IPS-15b (cell line): ENCODE data around the gene TSPAN18.

Experiments
- H3K27me3 ChIP-seq: one replicate; pipeline ENCODE4 v1.6.1; 2013; ENCODE audit warnings: low read length; ENCODE audit not compliant: control insufficient read depth, insufficient read depth
- H3K36me3 ChIP-seq: one replicate; pipeline ENCODE4 v1.6.1; 2013; ENCODE audit warnings: low read length; ENCODE audit not compliant: control insufficient read depth, insufficient read depth
- H3K4me1 ChIP-seq: one replicate; pipeline ENCODE4 v1.6.1; 2013; ENCODE audit warnings: mild to moderate bottlenecking, low read length; ENCODE audit not compliant: control insufficient read depth, insufficient read depth
- H3K4me3 ChIP-seq: one replicate; pipeline ENCODE4 v1.5.1; 2013; ENCODE audit warnings: low read depth, low read length
- H3K9ac ChIP-seq: one replicate; pipeline ENCODE4 v1.6.1; 2013; ENCODE audit warnings: low read depth, mild to moderate bottlenecking, low read length
- H3K9me3 ChIP-seq: one replicate; pipeline ENCODE4 v1.6.1; 2013; ENCODE audit warnings: mild to moderate bottlenecking, low read length; ENCODE audit not compliant: control insufficient read depth, insufficient read depth

Gene TSPAN18

DNA sequence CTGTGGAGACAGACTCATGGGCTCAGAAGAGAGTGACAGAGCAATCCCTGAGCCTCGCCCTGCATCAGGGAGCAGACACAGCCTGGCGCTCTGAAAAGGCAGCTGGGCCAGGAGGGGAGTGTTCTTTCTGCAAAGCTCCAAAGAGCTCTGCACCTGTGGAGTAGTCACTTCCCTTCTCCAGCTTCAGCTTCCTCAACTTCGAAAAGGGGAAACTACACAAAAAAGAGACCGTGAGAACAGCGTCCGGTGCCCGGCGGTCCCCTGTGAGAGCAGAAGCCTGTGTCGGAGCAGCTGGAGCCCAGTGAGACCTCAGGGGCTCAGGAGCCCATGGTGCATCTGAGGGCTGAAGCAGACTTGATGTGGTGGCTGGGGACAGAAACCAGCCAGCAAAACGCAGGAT, 188.9 kb downstream of the TSPAN18 start:
- no peak overlapping the region for H3K9ac ChIP-seq
- H3K36me3 ChIP-seq, result no peaks in the 10 kb centered on the region
- H3K27me3 ChIP-seq, result no peaks in the 10 kb centered on the region
- no peak overlapping the region for H3K4me3 ChIP-seq
- H3K4me1 ChIP-seq, result peaks cover 7% of the 10 kb centered on the region
- H3K9me3 ChIP-seq, result no peaks in the 10 kb centered on the region

DNA sequence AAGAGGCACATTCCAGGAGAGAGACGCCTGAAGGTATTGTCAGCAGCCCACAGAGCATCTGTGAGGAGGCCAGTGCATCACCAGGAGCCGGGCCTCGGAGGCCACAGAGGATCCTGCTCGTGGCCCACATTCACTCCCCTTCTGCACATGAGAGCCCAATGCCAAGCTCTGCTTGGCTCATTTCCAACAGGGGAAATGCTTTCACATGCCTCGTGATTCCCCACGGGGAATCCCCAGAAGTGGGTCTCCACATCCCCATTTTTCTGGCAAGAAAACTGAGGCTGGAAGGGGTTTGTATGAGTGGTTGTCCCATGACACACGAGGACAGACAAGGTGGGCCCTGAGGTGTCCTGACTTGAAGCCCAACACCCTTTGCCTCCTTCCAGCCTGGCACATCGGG, 189.6 kb downstream of the TSPAN18 start:
- Histone ChIP-seq H3K36me3 (no peaks in the 10 kb centered on the region), H3K27me3 (no peaks in the 10 kb centered on the region), H3K4me1 (peaks cover 4% of the 10 kb centered on the region), H3K9me3 (no peaks in the 10 kb centered on the region), H3K9ac (no peak overlapping the region), H3K4me3 (no peak overlapping the region)

DNA sequence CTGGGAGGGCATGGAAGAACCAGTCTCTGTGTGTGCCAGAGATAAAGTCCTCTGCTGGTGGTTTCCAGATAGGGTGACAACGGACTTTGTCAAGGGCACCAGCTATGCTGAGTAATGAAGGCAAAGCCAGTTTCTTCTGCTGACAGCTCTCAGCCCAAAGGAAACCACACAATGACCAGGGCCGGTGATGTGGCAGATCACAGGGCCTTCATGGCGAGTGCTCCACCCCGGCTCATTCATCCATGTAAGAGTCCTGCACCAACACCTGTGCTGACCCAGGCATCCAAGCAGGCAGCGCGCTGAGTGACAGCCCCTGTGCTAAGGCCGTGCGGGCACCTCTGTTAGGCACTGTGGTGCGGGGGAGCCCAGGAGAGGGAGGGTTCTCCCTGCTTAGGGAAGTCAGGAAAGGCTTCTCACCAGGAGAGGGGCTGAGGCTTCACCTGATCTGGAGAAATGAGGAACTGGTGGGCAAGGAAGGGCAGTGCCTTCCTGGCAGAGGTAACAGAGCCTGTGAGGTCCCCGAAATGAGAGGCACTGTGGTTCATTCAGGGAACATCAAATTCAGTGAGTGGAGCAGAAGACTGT, 190.1 kb downstream of the TSPAN18 start:
- H3K4me1 ChIP-seq, result peaks cover 4% of the 10 kb centered on the region
- no peaks in the 10 kb centered on the region for H3K27me3 ChIP-seq
- no peaks in the 10 kb centered on the region for H3K9me3 ChIP-seq
- H3K4me3 ChIP-seq, result no peak overlapping the region
- H3K36me3 ChIP-seq, result no peaks in the 10 kb centered on the region
- no peak overlapping the region for H3K9ac ChIP-seq

DNA sequence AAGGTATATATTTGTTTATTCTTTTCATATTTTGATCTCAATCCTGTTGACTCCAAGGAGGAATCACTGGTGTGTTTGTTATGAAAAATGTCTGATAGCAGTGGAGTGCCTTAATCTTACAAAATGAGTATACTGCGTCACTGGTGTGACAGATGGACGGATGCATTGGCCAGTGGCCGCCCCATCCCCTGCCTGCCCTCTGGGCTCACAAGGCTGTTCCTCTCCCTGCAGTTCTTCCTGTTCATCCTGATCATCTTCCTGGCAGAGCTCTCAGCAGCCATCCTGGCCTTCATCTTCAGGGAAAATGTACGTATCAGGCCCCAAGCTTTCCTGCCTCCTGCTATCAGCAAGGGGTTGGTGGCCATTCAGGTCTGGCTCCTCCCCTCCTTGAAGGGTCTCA, 191.0 kb downstream of the TSPAN18 start:
- Histone ChIP-seq H3K9ac (no peak overlapping the region), H3K36me3 (no peaks in the 10 kb centered on the region), H3K9me3 (no peaks in the 10 kb centered on the region), H3K4me1 (no peaks in the 10 kb centered on the region), H3K27me3 (no peaks in the 10 kb centered on the region), H3K4me3 (no peak overlapping the region)

DNA sequence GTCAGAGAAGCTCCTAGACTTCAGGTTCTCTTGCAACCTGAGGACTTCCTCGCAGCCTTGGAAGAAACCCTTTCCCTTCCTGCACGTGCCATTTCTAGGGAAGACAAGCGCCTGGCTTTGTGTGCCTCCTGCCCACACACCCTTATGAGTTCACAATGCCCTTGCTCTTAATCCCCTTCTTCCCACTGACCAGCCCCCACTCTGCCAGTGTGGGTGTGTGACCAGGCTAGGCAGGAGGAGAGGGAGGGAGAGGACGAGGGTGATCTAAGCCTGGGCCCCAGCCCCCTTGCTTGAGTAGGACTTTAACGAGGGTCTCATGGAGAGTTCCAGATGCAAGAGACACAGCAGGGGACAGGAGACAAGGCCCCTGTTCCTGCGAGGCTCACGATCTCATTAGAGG, 193.7 kb downstream of the TSPAN18 start:
- H3K36me3 ChIP-seq, result no peaks in the 10 kb centered on the region
- H3K27me3 ChIP-seq, result no peaks in the 10 kb centered on the region
- no peak overlapping the region for H3K4me3 ChIP-seq
- H3K9ac ChIP-seq, result no peak overlapping the region
- no peaks in the 10 kb centered on the region for H3K9me3 ChIP-seq
- no peaks in the 10 kb centered on the region for H3K4me1 ChIP-seq

DNA sequence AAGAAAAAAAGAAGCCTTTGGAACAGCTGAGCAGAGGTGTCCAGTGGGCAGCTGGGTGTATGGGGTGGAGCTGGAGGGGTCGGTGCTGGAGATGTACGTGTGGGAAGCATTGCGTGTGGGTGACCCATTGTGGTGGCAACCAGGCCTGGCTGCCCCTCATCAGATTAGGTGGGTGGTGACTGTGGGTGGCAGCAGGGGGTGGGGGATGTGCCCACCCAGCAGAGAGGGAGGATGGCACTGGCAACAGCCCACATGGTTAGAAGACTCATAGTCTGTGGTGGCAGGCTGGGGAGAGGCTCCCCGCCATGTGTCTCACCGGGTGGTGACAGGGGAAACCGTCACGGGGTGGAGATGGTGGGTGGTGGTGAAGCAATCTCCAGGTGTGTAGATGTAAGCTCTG, 196.4 kb downstream of the TSPAN18 start:
- H3K9ac ChIP-seq, result no peak overlapping the region
- no peaks in the 10 kb centered on the region for H3K27me3 ChIP-seq
- no peaks in the 10 kb centered on the region for H3K36me3 ChIP-seq
- H3K9me3 ChIP-seq, result no peaks in the 10 kb centered on the region
- H3K4me1 ChIP-seq, result peaks cover 8% of the 10 kb centered on the region
- H3K4me3 ChIP-seq, result no peak overlapping the region

DNA sequence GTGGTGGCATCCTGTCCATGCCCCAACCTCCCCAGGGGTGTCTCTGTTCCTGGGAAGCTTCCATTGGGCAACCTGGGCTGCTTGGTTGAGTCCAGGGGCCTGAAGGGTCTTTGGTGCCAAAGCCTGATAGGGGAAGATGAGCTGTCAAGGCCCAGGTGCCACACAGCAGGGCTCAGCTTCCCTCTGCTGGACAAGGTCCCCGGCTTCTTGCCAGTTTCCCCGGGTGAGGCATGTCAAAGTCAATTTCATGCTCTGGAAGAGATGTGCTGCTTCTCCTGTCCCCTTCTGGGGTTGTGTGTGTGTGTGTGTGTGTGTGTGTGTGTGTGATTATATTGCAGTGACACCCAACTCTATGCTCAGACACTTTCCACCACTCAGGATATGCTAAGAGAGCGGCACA, 197.0 kb downstream of the TSPAN18 start:
- H3K4me1 ChIP-seq, result peaks cover 8% of the 10 kb centered on the region
- no peaks in the 10 kb centered on the region for H3K27me3 ChIP-seq
- no peaks in the 10 kb centered on the region for H3K9me3 ChIP-seq
- no peak overlapping the region for H3K4me3 ChIP-seq
- H3K36me3 ChIP-seq, result no peaks in the 10 kb centered on the region
- H3K9ac ChIP-seq, result no peak overlapping the region

DNA sequence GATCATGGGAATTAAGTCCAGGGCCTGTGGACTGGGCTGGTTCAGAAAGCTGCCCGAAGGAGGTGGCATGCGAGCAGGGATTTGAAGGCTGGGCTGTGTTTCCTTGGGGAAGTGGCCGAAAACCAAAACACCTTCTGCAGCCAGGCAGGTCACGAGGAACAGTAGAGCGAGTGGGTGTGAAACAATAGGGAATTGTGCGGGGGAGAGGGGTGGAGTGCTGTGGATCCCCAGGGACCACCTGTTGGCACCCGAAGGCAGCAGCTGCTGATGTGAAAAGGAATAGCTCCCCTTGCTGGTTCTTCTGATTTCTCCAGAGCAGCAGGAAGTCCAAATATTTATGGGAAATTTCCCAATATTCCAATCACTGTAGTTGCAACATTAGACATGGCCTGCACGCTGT, 199.3 kb downstream of the TSPAN18 start:
- no peak overlapping the region for H3K9ac ChIP-seq
- no peak overlapping the region for H3K4me3 ChIP-seq
- peaks cover 8% of the 10 kb centered on the region for H3K4me1 ChIP-seq
- no peaks in the 10 kb centered on the region for H3K27me3 ChIP-seq
- H3K9me3 ChIP-seq, result no peaks in the 10 kb centered on the region
- no peaks in the 10 kb centered on the region for H3K36me3 ChIP-seq

DNA sequence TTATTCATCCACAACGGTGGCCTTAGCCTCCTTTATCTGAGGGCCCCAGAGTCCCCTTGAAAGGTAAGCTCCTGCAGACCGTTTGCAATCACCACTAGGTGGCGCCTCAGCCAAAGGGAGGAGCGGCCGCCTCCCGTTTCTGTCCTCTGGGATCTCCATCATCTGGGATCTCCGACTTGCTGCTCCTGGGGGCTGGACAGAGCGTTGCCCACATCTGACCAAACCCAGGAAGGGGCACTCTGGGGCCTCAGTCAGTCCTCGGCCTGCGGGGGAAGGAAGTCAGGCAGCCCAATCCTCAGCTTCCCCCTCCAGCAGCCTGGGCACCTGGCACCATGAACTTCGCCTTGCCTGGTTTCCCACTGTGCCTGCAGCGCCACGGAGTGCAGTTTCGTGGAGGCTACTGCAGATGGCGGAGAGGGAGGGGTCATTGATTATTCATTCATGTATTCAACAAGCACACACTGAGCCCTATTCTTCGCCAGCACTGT, 200.5 kb downstream of the TSPAN18 start:
- H3K9ac ChIP-seq, result no peak overlapping the region
- H3K9me3 ChIP-seq, result no peaks in the 10 kb centered on the region
- no peak overlapping the region for H3K4me3 ChIP-seq
- no peaks in the 10 kb centered on the region for H3K36me3 ChIP-seq
- H3K4me1 ChIP-seq, result peaks cover 8% of the 10 kb centered on the region
- no peaks in the 10 kb centered on the region for H3K27me3 ChIP-seq

DNA sequence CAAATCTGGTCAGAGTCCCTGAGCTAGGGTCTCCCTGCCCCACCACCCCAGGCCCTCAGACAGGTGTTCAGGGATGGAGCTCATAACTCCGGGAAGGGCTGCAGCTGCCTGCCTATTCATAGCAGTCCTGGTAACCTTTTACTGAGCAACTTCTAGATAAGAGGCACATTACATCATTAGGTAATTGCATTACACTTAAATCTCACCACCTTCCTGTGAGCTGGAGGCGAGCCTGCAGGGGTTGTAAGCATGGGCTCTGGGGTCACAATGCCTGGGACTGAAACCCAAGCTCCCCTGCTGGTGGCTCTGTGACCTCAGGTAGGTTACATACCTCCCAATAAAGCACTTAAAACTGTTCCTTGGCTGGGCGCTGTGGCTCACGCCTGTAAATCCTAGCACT, 201.4 kb downstream of the TSPAN18 start:
- Histone ChIP-seq H3K27me3 (no peaks in the 10 kb centered on the region), H3K9ac (no peak overlapping the region), H3K4me1 (peaks cover 8% of the 10 kb centered on the region), H3K9me3 (no peaks in the 10 kb centered on the region), H3K36me3 (no peaks in the 10 kb centered on the region), H3K4me3 (no peak overlapping the region)

DNA sequence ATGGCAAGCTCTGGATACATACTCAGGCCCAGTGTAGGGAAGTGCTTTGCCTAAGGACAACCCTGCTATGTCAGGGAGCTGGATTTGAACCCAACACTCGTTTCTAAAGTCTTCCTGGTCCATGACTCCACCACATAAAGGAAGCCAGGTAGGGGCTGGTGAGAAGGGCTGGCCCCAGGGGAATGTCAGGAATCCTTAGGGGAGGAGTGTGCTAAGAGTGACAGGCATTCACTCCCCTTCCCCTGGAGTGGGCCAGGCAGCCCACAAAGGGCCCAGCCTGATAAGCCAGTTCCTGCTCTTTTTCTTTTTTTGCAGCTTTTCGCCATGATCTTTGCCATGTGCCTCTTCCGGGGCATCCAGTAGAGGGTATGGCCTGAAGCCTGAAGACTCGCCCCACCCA, 202.1 kb downstream of the TSPAN18 start:
- Histone ChIP-seq H3K4me1 (peaks cover 8% of the 10 kb centered on the region), H3K9ac (no peak overlapping the region), H3K9me3 (no peaks in the 10 kb centered on the region), H3K36me3 (peaks cover 2% of the 10 kb centered on the region), H3K27me3 (no peaks in the 10 kb centered on the region), H3K4me3 (no peak overlapping the region)

DNA sequence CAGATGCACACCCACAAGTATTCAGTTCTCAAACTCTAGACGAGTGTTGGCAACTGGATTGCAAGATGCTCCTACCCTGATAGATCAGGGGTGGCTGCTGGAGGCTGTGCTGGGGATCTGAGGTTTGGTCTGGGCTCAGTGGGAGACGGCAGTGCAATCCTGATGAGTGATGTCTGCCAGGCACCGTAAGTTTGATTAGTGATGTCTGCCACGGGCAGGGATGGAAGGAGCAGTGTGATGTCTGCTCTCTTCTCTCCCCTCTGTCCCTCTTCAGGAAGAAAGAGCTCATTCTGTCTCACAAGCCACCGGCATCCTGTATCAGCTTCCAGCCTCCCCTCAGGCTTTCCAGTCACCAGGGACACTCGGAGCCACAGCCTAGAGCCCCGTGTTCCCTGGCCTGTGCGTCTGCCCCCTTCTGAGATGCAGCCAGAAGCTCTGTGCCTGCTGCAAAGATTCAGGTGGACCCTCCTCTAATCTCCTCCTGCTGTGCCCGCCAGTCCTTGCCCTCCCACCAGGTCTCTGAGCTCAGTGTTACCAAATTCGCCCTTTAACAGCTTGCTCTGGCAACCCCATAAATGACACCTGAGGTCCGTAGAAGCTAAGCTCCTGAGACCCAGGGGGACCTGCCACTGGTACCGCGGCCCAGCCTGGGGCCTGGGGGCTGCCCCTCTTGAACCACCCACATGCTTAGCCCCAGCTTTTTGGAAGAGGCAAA, 204.0 kb downstream of the TSPAN18 start:
- Histone ChIP-seq H3K9ac (peak overlapping the region; percentile 54), H3K4me3 (no peak overlapping the region), H3K27me3 (no peaks in the 10 kb centered on the region), H3K36me3 (peaks cover 15% of the 10 kb centered on the region), H3K9me3 (no peaks in the 10 kb centered on the region), H3K4me1 (peaks cover 8% of the 10 kb centered on the region)
